Measurements from ENCODE around the gene ZFPM1.

ZFPM1 gene

DNA sequence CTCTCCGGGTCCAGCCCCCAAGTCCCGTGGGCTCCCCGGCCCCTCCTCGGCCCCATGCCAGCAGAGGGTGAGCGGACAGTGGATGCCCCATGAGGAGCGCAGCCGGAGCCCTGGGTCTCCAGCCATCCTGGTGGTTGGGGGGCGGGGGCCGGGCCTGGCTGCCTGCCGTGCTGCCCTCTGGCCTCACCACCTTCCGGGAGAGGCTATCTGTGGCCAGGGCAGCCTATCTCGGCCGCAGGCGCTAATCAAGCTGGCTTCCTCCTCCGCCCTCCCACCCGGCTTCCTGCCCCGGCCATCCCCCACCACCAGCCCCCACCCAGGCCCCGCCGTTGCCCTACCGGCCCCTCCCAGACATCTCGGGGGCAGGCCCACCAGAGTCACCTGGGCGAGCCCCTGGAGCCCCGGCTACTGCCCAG is 46.8 kb downstream of the ZFPM1 start:
- DNase-seq = no peak

GRCh38 chr16:88500255-88500661 is 47.2 kb downstream of the ZFPM1 start:
- no peak for DNase-seq

DNA sequence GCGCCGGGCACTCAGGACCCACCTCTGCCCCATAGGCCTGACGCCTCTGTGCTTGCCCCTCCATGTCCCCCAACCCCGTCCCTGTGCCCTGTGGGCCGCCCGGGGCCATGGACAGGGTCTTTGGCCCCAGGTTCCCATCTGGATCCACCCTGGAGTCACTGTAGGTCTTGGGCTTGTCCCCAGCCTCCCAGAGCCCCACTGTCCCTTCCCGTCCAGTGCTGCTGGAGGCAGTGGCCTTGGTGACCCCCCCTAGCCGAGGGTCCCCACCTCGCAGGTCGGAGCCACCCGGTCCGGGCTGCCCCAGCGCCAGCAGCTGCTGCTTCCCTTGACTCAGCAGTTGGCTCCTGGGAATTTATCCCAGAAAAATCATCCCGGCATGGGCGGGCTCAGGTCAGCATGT is 49.3 kb downstream of the ZFPM1 start:
- no peak for DNase-seq

DNA sequence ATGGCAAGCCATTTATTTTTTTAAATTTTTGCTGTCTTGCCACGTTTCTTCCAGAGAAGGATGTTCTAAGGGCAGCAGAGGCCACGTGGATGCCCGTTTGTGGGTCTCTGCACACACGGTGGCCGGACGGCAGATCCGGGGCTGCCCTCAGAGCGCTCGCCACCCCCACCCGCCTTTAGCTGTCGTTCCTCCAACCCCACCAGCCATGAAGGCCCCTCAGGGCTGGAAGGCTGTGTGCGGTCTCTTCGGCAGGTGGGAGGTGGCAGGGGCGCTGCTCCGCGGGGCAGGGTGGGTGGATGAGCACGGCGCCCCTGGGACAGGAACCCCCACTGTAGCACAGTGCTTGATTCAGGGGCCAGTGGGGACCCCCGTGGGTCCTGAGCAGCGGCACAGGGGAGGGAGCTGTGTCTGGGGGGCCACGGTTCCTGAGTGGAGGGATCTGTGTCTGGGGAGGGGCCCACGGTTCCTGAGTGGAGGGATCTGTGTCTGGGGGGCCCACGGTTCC is 49.7 kb downstream of the ZFPM1 start:
- DNase-seq = no peak

DNA sequence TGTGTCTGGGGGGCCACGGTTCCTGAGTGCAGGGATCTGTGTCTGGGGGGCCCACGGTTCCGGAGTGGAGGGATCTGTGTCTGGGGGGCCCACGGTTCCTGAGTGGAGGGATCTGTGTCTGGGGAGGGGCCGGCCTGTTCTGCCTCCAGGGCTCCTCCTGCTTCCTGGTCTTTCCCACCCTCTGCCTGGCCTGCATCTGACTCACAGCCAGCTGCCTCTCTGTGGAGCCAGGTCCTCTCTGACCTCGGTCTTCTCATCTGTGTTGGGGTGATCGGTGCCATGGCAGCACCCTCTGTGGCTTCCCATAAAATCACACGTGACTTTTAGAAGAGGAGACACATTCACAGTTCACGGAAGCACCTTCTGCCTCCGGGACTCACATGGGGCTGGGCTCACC is 50.3 kb downstream of the ZFPM1 start:
- DNase-seq = no peak

- no peak for DNase-seq
These were observed 50.9 kb downstream of the ZFPM1 start for GRCh38 chr16:88503771-88504488.

GRCh38 chr16:88504489-88505404 is 51.7 kb downstream of the ZFPM1 start:
- no peak for DNase-seq

GRCh38 chr16:88505405-88506082 is 52.5 kb downstream of the ZFPM1 start:
- DNase-seq = peak; percentile 13

DNA sequence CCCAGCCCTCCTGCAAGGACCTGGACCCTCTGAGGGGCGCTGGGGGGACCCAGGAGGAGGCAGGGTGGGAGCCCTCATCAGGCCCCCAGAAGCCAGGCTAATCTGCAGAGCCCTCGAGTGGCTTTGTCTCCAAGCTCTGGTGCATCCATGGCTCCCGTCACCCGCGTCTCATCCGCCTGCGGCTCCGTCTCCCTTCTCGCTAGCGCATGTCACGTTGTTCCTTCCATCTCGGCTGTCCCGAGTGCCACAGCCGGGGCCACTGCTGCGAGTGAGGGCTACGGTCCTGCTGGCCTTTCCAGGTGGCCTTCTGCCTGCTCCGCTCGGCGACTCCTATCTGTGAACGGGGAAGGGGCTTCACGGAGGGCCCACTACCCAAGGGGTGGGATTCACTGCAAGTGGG is 53.6 kb downstream of the ZFPM1 start:
- DNase-seq = no peak

DNA sequence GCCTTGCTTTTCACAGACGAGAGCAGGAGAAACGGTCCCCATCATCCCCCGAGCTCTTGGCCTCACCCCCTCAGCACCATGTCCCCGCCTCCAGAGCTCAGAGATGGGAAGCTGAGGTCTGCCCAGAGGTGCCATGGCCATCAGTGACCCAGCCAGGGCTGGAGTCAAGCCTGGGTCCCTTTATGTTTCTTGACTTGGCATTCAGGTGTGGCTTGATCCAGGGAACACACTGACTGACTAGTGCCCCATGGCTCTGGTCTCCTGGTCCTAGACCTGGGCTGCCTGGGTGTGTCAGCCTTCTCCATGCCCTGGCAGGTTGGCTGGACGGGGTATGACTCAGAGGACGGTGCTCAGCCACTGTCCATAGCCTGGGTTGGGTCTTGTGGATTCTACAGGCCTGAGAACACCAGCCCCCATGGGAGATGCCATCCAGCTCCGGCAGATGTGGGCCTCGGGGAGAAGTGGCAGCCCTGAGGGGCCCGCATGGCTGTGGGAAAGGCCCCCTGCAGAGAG is 54.2 kb downstream of the ZFPM1 start:
- no peak for DNase-seq

- no peak for DNase-seq
These were observed 55.3 kb downstream of the ZFPM1 start for GRCh38 chr16:88508376-88508867.

DNA sequence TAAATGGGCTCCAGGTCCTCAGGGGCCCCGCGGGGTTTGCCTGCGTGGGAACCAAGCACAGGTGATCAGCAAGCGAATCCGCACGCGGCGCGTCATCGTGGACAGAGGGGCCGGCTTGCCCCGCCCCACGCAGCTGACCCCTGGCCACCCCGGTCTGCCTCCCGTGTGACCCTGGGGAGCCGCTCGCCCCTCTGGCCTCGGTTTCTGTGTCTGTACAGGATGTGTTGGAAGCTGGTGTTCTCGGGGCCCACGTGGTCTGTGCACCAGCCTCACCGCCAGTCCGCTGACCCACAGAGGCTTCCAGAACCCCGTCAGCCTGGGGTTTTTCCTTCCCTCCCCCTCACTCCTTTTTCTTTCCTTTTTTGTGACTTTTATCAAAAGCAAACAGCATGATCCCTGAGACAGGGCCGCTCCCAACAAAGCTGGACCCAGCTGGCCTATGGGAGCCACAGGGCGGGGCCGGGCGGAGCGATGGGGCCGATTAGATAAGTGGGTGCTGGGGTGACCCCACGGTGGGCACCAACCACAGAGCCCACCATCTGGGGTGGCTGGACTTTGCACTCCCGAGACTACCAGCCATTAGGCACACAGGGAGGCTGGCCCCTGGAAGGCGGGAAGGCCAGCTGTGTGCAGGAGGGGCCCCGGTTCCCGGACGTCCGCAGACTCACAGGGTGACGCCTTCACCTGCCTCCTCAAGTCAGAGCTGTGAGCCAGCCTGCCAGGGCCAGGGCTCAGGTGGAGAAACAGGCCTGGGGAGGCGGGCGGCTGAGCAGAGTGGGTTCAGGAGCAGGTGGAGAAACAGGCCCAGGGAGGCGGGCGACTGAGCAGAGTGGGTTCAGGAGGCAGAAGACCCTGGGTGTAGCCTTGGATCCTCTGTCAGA is 56.0 kb downstream of the ZFPM1 start:
- no peak for DNase-seq

DNA sequence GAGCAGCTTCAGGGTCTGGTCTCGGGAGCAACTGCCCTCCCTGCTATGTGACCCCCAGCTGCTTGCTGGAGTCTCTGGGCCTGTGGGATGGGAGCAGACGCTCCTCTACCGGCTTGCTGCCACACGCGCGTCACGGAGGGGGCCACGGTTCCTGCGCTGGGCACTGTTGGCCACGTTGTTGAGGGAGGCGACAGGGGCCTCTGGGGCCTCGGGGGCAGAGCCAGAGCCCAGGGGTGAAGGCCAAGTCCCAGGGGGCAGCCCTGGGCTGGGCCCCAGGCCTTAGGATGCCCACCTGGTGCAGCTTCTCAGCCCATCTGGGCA is 56.6 kb downstream of the ZFPM1 start:
- DNase-seq = no peak

GRCh38 chr16:88510091-88510994 is 57.3 kb downstream of the ZFPM1 start:
- DNase-seq = no peak

DNA sequence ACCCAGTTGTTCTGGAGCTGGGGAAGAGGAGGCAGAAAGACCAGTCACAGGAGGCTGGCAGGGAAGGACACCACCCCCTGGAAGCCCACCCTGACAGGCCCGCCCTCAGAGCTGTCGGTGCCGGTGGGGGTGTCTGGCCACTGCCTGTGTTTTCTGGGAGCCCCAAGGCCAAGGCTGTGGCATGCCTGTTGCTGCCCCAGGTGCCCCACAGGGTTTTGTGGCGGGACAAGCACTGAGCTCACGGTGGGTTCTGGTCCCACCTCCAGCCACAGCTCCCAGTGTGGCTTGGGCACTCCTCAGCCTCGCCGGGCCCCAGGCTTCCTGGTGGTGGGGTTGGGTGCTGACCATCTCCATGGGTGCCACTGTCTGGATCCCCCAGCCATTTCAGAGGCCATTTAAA is 58.0 kb downstream of the ZFPM1 start:
- no peak for DNase-seq

DNA sequence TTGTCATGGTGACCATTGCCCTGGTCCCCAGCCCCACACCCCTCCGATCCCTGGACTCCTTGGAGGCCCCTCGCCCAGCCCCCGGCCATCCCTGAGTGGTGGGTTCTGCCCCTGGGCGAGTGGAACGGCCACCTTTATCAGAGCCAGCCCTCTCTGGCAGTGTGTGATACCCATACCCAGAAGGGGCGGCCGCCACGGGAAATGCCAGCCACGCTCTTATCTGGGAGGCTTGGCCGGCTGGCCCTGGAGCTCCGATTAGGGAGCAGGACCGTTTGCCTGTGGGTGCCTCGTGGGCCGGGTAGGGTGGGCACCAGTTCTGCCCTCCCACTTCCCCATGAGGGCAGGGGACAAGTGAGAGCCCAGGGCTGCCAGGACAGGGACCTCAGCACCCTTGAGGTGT is 58.8 kb downstream of the ZFPM1 start:
- DNase-seq = no peak

DNA sequence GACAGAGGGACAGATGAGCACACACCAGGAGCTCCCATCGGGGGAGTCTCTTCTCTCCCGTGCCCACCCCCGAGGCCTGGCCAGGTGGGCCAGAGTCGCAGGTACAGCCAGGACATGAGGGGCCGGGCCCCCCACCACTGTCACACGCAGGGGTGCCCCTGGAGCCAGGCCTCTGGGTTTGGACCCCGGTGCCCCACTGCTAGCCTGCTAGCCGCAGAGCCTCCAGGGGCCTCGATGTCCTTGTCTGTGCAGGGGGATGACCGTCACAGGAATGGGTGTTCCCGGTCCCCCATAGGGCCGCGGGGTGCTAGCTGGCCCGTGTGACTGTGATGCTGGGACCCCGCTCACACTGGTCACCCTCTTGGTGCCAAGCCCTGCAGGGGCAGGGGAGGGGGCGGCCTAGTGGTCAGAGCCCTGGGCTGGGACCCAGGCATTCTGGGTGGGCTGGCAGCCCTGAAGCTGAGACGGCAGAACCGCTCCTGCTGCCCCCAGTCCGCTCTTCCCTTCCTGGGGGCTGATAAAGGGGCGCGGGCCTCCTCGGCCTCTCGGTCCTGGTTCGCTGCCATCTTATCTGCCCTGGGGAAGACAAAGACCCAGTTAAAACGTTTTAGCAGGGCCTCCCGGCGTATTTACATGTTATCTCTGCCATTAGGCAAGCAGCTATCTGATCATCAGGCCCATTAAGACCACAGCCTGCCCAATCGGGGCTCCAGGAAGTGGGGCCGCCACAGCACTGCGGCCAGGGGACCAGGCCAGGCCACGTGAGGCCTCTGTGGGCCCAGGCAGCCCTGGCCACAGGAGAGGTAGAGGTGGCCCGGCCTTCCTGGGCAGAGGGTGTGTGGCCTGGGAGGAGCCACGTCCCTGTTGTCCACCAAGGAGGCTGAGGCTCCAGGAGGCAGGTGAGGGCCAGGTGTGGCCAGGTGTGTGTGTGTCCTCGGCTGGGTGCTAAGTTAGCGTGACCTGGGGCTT is 59.9 kb downstream of the ZFPM1 start:
- DNase-seq = no peak

GRCh38 chr16:88514070-88514469 is 61.0 kb downstream of the ZFPM1 start:
- no peak for DNase-seq

GRCh38 chr16:88514526-88515232 is 61.6 kb downstream of the ZFPM1 start:
- DNase-seq = no peak

Data from fibroblast of skin of scalp (primary cell).